A549 (cell line): ENCODE measurements around the gene PRADC1. TPM values are rescaled to one million over a fixed set of nuclear protein-coding genes. Genes with fewer than 3 reads are reported as not detected.
A peak's percentile ranks its signal among the peaks of the same experiment; 100 is the strongest.

Experiments
- EHF ChIP-seq: fragments of 250-450 bp; sonication (Bioruptor Pico); IDR thresholded peaks from 2 replicates; pipeline ENCODE4 v1.5.0; 2020; ENCODE audit warnings: mild to moderate bottlenecking
- ESRRA ChIP-seq: fragments of 150-350 bp; IDR thresholded peaks from 2 replicates; pipeline ENCODE4 v1.6.1; 2014; ENCODE audit warnings: mild to moderate bottlenecking, low read length, borderline replicate concordance
- FOXS1 ChIP-seq: fragments of 250-450 bp; sonication (Bioruptor Pico); IDR thresholded peaks from 2 replicates; pipeline ENCODE4 v1.5.0; 2020; ENCODE audit warnings: mild to moderate bottlenecking, moderate library complexity
- HDAC2 ChIP-seq: fragments of 200-600 bp; sonication (generic); IDR thresholded peaks from 2 replicates; pipeline ENCODE4 v1.6.1; 2016
- HOXA7 ChIP-seq: fragments of 250-450 bp; sonication (Bioruptor Pico); IDR thresholded peaks from 2 replicates; pipeline ENCODE4 v1.5.0; 2020; ENCODE audit warnings: mild to moderate bottlenecking, moderate library complexity
- HOXB13 ChIP-seq: fragments of 250-450 bp; sonication (Bioruptor Pico); IDR thresholded peaks from 2 replicates; pipeline ENCODE4 v1.5.0; 2020; ENCODE audit warnings: low read depth, mild to moderate bottlenecking, moderate library complexity
- JUNB ChIP-seq: fragments of >200 bp; sonication (Bioruptor Twin); formaldehyde crosslinking; IDR thresholded peaks from 2 replicates; pipeline ENCODE4 v1.6.1; 2016
- MAZ ChIP-seq: fragments of 150-350 bp; IDR thresholded peaks from 2 replicates; pipeline ENCODE4 v1.6.1; 2014; ENCODE audit warnings: antibody characterized with exemption, low read depth, low read length, borderline replicate concordance
- NPAS2 ChIP-seq: fragments of 250-450 bp; sonication (Bioruptor Pico); IDR thresholded peaks from 2 replicates; pipeline ENCODE4 v1.8.0; 2022; ENCODE audit warnings: mild to moderate bottlenecking, moderate library complexity, borderline replicate concordance
- PHF8 ChIP-seq: fragments of 200-600 bp; sonication (generic); IDR thresholded peaks from 2 replicates; pipeline ENCODE4 v1.6.1; 2016; ENCODE audit warnings: low read depth, mild to moderate bottlenecking, antibody characterized with exemption, moderate library complexity, borderline replicate concordance
- POLR2A ChIP-seq: IDR thresholded peaks from 2 replicates; pipeline ENCODE4 v1.6.1; 2012; ENCODE audit warnings: mild to moderate bottlenecking, low read length
- RAD21 ChIP-seq, 2 experiments: fragments of >200 bp in 1 of 2; sonication (Bioruptor Twin) in 1 of 2; formaldehyde crosslinking in 1 of 2; IDR thresholded peaks in 1 of 2; conservative IDR thresholded peaks in 1 of 2; 2 replicates in 1 of 2; 3 replicates in 1 of 2; pipeline ENCODE4 v1.6.1; 2012 to 2018; ENCODE audit warnings: inconsistent platforms in 1 of 2
- RARB ChIP-seq: fragments of 250-450 bp; sonication (Bioruptor Pico); IDR thresholded peaks from 2 replicates; pipeline ENCODE4 v1.8.0; 2021; ENCODE audit warnings: mild to moderate bottlenecking, moderate library complexity
- RCOR1 ChIP-seq: fragments of 150-350 bp; IDR thresholded peaks from 2 replicates; pipeline ENCODE4 v1.6.1; 2014; ENCODE audit warnings: antibody characterized with exemption, low read length, low read depth
- RFX5 ChIP-seq: fragments of 450-650 bp; IDR thresholded peaks from 2 replicates; pipeline ENCODE4 v1.7.1; 2014; ENCODE audit warnings: antibody characterized with exemption, mild to moderate bottlenecking, moderate library complexity
- RNF2 ChIP-seq: fragments of 200-600 bp; sonication (generic); IDR thresholded peaks from 2 replicates; pipeline ENCODE4 v1.6.1; 2016; ENCODE audit warnings: low read depth, mild to moderate bottlenecking, antibody characterized with exemption, moderate library complexity, borderline replicate concordance
- SREBF2 ChIP-seq: fragments of 450-650 bp; IDR thresholded peaks from 2 replicates; pipeline ENCODE4 v1.6.1; 2014; ENCODE audit warnings: mild to moderate bottlenecking, moderate library complexity
- TP53 ChIP-seq: fragments of 250-450 bp; sonication (Bioruptor Pico); IDR thresholded peaks from 2 replicates; pipeline ENCODE4 v1.5.0; 2021; ENCODE audit warnings: mild to moderate bottlenecking, moderate library complexity
- ZFP36 ChIP-seq: fragments of 450-650 bp; IDR thresholded peaks from 2 replicates; pipeline ENCODE4 v1.6.1; 2014; ENCODE audit warnings: borderline replicate concordance; ENCODE audit not compliant: partially characterized antibody
- ZSCAN20 ChIP-seq: fragments of 250-450 bp; sonication (Bioruptor Pico); IDR thresholded peaks from 2 replicates; pipeline ENCODE4 v1.8.0; 2022; ENCODE audit warnings: mild to moderate bottlenecking, moderate library complexity
- polyA plus RNA-seq, 4 experiments: library from polyadenylated mRNA; depleted of rRNA in 3 of 4; stranded (reverse); fragments of >200 nt; fragmentation: RNase III in 1 of 4; extraction: RNeasy Plus Mini Kit Qiagen cat#74134 plus additional on column Dnase treatment in 1 of 4; gene quantifications; 2 replicates in 3 of 4; 3 replicates in 1 of 4; pipeline ENCODE4 v1.2.3, GENCODE V29; 2011 to 2017
- TF ChIP-seq, protein P1 (sequence below): fragments of 250-450 bp; sonication (Bioruptor Pico); IDR thresholded peaks from 2 replicates; pipeline ENCODE4 v1.5.0; 2021; ENCODE audit warnings: mild to moderate bottlenecking, moderate library complexity, borderline replicate concordance
- TF ChIP-seq, protein P2 (sequence below): fragments of 200-600 bp; sonication (generic); IDR thresholded peaks from 2 replicates; pipeline ENCODE4 v1.6.1; 2016; ENCODE audit warnings: antibody characterized with exemption, mild to moderate bottlenecking, moderate library complexity
- TF ChIP-seq, protein P3 (sequence below): fragments of 450-650 bp; IDR thresholded peaks from 2 replicates; pipeline ENCODE4 v1.6.1; 2014; ENCODE audit warnings: antibody characterized with exemption
- TF ChIP-seq, protein P4 (sequence below): IDR thresholded peaks from 2 replicates; pipeline ENCODE4 v1.6.1; 2012
- TF ChIP-seq, protein P5 (sequence below): IDR thresholded peaks from 2 replicates; pipeline ENCODE4 v1.6.1; 2012; ENCODE audit warnings: low read depth, borderline replicate concordance
- TF ChIP-seq, protein P6 (sequence below): IDR thresholded peaks from 2 replicates; pipeline ENCODE4 v1.6.1; 2012

PRADC1 gene
- polyA plus RNA-seq, 2 of the 4 experiments (the other 2 are of a cell fraction): 11.2 to 12.1 TPM

DNA sequence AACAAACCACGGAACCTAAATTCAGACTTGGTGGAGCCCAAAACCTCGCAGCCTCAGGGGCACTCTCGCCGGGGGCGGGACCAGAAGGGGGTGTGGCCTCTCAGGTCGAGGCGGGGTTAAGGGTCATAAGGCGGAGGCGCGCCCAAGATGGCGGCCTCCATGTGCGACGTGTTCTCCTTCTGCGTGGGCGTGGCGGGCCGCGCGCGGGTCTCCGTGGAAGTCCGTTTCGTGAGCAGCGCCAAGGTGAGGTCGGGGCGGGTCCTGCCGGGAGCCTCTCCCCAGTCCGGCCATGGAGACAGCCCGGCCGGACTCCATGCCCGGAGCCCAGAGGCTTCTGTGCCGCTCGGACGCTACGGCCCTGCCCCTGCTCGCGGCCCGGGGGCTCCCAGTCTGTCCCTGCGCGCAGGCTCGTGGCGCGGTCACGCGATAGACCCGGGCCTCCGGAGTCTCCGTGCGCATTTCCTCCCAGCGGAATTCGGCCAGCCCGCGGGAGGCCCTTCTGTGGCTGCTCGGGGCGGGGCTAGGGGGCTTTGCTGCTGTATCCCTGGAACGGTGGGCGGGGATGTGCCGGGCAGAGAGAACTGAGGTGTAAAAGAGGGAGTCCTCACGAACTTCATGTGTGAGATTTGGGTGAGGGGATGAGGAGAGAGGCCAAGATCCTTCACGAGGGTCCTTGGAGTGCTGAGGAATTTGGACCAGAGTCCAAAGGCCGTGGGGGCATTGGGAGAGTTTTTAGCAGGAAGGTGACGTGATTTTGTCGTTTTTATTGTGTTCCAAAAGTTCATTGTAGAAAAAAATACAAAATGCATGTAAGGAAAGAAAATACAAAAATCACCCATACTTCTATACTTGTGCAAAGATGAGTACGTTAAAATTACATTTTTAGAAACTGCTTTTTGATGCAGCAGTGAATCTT lies 18.7 kb downstream of the PRADC1 start, which contains the start of gene SMYD5 (continued):
- TF ChIP-seq, protein P1, sequence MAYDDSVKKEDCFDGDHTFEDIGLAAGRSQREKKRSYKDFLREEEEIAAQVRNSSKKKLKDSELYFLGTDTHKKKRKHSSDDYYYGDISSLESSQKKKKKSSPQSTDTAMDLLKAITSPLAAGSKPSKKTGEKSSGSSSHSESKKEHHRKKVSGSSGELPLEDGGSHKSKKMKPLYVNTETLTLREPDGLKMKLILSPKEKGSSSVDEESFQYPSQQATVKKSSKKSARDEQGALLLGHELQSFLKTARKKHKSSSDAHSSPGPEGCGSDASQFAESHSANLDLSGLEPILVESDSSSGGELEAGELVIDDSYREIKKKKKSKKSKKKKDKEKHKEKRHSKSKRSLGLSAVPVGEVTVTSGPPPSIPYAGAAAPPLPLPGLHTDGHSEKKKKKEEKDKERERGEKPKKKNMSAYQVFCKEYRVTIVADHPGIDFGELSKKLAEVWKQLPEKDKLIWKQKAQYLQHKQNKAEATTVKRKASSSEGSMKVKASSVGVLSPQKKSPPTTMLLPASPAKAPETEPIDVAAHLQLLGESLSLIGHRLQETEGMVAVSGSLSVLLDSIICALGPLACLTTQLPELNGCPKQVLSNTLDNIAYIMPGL (CRISPR knock-in tag): no peak
- TF ChIP-seq RAD21 (conservative IDR thresholded peaks at IDR 0.05 in 1 of 2, IDR thresholded peaks at IDR 0.05 in 1 of 2) (no peak), MAZ (no peak), HDAC2 (peak; percentile 67; the same call in 1 of the 2 replicates), SREBF2 (no peak), ESRRA (no peak), FOXS1 (CRISPR knock-in tag) (no peak), EHF (CRISPR knock-in tag) (no peak), ZSCAN20 (CRISPR knock-in tag) (no peak), PHF8 (peak; percentile 93), HOXB13 (CRISPR knock-in tag) (no peak), NPAS2 (CRISPR knock-in tag) (no peak), JUNB (no peak), TP53 (CRISPR knock-in tag) (no peak), RNF2 (no peak), HOXA7 (CRISPR knock-in tag) (no peak), POLR2A (peak; percentile 89), RCOR1 (0 out of 2 replicates have a peak, but pooled peaks have one; percentile 20), ZFP36 (no peak), RARB (CRISPR knock-in tag) (no peak), RFX5 (no peak)
- TF ChIP-seq, protein P2, sequence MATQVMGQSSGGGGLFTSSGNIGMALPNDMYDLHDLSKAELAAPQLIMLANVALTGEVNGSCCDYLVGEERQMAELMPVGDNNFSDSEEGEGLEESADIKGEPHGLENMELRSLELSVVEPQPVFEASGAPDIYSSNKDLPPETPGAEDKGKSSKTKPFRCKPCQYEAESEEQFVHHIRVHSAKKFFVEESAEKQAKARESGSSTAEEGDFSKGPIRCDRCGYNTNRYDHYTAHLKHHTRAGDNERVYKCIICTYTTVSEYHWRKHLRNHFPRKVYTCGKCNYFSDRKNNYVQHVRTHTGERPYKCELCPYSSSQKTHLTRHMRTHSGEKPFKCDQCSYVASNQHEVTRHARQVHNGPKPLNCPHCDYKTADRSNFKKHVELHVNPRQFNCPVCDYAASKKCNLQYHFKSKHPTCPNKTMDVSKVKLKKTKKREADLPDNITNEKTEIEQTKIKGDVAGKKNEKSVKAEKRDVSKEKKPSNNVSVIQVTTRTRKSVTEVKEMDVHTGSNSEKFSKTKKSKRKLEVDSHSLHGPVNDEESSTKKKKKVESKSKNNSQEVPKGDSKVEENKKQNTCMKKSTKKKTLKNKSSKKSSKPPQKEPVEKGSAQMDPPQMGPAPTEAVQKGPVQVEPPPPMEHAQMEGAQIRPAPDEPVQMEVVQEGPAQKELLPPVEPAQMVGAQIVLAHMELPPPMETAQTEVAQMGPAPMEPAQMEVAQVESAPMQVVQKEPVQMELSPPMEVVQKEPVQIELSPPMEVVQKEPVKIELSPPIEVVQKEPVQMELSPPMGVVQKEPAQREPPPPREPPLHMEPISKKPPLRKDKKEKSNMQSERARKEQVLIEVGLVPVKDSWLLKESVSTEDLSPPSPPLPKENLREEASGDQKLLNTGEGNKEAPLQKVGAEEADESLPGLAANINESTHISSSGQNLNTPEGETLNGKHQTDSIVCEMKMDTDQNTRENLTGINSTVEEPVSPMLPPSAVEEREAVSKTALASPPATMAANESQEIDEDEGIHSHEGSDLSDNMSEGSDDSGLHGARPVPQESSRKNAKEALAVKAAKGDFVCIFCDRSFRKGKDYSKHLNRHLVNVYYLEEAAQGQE: peak; percentile 67
- TF ChIP-seq, protein P3, sequence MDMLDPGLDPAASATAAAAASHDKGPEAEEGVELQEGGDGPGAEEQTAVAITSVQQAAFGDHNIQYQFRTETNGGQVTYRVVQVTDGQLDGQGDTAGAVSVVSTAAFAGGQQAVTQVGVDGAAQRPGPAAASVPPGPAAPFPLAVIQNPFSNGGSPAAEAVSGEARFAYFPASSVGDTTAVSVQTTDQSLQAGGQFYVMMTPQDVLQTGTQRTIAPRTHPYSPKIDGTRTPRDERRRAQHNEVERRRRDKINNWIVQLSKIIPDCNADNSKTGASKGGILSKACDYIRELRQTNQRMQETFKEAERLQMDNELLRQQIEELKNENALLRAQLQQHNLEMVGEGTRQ: 0 out of 2 replicates have a peak, but pooled peaks have one; percentile 5
- TF ChIP-seq, protein P4, sequence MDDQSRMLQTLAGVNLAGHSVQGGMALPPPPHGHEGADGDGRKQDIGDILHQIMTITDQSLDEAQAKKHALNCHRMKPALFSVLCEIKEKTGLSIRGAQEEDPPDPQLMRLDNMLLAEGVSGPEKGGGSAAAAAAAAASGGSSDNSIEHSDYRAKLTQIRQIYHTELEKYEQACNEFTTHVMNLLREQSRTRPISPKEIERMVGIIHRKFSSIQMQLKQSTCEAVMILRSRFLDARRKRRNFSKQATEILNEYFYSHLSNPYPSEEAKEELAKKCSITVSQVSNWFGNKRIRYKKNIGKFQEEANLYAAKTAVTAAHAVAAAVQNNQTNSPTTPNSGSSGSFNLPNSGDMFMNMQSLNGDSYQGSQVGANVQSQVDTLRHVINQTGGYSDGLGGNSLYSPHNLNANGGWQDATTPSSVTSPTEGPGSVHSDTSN: no peak
- TF ChIP-seq, protein P5, sequence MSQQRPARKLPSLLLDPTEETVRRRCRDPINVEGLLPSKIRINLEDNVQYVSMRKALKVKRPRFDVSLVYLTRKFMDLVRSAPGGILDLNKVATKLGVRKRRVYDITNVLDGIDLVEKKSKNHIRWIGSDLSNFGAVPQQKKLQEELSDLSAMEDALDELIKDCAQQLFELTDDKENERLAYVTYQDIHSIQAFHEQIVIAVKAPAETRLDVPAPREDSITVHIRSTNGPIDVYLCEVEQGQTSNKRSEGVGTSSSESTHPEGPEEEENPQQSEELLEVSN: no peak
- TF ChIP-seq, protein P6, sequence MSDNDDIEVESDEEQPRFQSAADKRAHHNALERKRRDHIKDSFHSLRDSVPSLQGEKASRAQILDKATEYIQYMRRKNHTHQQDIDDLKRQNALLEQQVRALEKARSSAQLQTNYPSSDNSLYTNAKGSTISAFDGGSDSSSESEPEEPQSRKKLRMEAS: peak; percentile 98
